Activated T-cell treated with anti-CD3 and anti-CD28 coated beads for 4 hours (primary cell): ENCODE data around the gene FOXP2.
"Not testable (repeated sequence)": the region's sequence is repeated elsewhere in the genome, so short reads cannot be mapped to it uniquely, and the experiment has no call there.

Source experiments
- DNase-seq: peaks from one replicate; pipeline ENCODE4 v3.0.0-alpha.2; 2020

Gene FOXP2

DNA sequence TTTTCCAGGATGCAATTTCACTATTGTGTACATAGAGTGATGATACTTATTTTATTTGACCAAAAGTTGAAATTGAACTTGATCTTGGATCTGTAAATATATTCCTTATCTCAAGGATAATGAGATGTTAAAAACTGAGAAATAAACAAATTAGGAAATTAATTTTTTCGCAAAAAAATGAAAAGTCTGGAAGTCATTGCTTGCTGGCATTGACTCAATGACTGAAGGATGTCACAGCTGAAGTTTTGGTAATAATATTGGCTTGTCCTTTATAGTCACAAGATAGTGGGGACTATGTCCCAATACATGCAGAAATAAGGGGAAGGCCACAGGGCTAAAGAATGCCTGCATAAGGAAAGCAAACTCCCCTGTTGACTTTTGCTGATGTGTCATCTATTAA is 92.8 kb downstream of the FOXP2 start:
- no peak for DNase-seq

DNA sequence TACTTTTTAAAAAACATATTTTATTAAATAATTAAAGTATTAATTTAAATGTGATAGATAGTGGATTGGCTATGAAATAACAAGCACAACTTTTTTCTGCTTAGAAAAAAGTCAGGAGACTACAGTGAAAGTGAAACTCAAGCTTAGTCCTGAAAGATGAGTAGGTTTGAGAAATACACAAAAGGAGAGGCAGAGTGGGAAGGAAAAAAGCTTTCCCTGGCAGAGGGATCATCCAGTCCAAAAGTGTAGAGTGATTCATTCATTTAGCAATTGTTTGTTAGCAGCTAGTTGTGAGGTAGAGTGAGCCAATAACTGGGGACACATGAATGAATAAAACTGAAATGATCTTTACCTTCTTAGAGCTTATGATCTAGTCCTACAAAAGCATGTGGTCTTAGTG is 93.5 kb downstream of the FOXP2 start:
- DNase-seq = no peak

DNA sequence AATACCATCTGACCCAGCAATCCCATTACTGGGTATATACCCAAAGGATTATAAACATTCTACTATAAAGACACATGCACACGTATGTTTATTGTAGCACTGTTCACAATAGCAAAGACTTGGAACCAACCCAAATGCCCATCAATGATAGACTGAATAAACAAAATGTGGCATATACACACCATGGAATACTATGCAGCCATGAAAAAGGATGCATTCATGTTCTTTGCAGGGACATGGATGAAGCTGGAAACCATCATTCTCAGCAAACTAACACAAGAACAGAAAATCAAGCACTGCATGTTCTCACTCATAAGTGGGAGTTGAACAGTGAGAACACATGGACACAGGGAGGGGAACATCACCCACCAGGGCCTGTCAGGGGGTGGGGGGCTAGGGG is 96.2 kb downstream of the FOXP2 start:
- DNase-seq = not testable (repeated sequence)

DNA sequence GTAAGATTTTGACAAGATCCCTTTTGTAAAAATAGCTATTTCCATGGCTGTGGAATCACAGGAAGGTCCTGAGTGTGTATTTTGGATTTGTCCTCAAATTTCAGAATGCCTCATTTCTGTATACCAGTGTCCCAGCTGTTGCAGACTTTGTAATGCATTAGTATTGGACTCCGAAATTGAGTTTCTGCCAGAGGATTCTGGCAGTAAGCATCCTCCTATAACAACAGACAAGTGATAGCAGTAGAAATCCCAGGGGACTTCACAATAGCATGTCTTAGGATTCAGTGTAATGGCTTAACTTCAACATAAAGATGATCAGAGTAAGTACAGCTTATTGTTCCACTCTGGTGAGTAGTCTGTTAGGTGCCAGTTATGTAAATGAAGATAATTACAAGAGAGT is 104.6 kb downstream of the FOXP2 start:
- no peak for DNase-seq

DNA sequence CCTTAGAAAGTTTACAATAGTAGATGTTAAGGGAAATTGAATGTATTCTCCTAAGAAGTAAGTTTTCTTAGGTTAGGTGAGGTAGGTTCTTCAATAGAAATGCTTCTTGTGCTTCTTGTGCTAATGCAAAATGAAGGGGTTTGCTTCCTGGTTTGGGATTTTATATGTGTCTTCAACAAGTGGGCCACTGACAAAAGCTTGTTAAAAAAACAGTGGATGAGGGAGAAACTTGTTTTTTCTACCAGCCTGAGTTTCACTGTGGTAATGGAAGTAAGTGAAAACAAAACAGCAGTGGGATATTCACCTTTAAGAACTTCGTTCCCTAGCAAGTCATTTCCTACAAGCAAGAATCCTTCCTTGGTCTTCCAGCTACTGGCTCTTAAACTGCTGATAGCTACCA is 107.5 kb downstream of the FOXP2 start:
- no peak for DNase-seq

DNA sequence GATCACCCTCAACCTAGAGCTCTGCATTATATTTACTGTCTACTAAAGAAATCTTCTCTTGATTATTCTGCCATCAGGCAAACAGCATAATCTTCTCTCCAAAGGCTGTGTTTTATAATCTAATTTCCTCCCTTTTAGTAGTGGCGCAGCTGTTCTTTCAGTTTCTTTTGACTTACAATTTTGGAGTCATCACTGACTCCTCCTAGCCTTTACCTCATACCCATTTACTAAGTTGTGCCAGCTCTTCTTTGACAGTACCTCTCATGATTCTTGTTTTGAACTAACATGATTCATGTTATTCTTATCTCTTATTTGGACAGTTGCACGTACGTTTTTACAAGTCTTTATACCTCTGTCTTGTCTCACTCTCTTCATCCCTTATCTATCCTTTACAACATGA is 113.0 kb downstream of the FOXP2 start:
- DNase-seq = no peak

DNA sequence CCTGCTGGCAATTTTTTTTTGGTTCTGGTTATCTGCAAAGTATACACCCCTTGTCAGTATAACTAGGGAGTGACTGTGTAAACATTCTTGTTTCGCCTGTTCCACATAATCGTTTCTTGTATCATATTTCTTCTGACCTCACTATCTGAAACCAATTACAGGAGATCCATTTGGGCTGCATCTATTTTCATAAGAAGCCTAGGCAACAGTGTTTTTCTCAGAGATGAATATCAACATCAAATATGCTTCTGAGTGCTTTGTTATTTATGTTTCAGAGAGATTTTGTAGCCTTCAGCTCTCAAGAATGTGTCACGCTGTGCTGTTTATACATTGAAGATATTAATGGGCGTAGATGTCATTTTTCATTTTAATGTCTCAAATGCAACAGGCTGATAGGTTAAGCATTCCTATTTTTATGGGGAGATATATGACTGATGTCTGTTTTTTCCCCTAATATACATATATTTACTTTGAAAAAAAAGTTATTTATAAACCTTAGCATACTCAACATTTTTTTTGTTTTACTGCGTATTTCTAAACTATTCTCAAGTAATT is 115.5 kb downstream of the FOXP2 start:
- no peak for DNase-seq

DNA sequence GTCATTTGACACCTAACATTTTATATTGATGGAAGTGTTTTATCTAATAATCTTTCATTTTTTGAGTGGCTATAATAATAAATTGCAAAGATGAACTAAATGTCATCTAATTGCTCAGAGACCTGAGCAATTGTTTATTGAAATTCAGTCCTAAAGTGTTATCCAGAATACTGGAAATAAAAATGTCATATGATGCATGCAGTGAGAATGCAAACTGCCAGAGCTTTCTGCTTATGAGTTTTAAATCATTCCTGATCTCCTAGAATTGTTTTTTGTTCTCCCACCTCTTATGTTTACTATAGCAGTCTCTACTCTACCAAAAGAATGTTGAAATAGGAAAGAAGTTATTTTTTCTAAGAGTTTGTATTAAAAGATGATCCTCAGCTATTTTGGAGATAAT is 116.7 kb downstream of the FOXP2 start:
- DNase-seq = no peak

DNA sequence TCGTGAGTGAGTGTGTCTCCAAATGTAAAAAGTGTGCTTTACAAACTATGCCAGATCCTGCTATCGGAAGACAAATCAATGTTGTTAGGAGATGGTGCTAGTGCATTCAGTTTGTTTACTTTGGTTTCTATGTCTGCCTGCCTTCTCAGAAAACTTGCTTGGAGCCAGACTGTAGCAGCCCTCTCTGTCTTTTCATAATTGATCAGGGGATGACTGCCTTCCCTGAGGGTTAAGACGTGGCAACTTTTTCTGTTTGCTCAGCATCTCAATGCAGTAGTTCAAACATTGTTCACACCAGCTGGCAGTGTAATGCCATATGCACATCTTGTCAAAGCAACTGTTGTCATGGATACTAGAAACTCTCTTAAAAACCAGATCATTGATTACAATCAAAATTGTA is 118.5 kb downstream of the FOXP2 start:
- no peak for DNase-seq

DNA sequence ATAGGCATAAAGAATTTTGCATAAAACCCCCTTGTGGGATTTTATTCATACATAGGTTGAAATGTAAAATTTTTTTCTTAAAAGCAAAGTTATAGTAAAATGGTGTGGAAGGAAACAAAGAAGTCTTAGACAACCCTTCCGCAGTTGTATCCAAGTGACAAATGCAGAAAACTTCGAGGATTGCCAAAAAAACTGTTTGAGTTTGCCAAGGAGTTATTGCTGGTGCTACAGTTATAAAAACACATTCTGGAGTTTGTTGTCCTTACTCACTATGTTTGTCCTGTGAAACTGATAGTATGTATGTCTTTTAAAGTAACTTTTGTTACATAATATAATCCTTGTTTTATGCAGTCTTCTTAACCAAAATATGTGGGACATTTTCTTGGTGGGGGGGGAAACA is 120.3 kb downstream of the FOXP2 start:
- no peak for DNase-seq

DNA sequence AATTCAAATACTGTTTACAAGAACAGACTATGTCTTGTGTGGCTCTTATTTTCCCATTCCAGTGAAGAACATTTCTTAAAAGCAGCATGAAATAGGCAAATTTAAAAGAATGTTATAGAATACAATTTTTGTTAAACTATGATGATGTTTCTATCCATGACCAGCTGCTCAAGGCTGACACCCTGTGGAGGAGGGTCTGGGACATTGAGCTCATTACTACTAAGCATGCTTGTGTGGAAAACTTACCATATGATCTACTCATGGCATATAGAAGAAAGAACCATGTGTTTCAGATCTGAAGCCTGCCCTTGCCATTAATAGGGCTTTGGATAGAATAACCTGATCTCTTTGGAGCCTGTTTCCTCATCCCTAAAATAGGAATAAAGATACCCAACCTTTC is 125.0 kb downstream of the FOXP2 start:
- no peak for DNase-seq

DNA sequence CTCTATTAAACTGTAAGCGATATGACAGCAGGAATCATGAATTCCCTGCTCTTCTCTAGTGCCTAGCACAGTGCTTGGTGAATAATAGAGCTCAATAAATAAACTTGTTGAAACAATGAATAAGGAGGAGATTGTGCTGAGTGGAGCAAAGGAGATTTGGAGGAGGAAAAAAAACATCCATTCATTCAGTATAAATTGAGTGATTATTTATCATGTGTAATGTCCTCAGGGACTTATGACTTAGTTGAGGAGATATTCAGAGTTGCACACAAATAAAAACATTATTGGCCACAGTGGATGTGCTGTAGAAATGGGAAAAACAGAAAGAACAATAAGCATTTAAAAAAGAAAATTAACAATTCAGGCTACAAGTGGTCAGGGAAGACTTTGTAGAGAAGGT is 125.7 kb downstream of the FOXP2 start:
- DNase-seq = no peak

DNA sequence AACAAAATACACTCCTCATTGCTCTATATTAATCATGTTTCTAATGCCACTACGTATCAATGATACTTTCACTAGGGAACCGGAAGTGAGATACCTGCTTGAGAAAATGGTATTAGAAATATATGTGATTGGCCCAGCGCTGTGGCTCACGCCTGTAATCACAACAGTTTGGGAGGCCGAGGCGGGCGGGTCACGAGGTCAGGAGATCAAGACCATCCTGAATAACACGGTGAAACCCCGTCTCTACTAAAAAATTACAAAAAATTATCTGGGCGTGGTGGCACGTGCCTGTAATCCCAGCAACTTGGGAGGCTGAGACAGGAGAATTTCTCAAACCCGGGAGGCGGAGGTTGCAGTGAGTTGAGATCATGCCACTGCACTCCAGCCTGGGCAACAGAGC is 132.7 kb downstream of the FOXP2 start:
- DNase-seq = not testable (repeated sequence)

DNA sequence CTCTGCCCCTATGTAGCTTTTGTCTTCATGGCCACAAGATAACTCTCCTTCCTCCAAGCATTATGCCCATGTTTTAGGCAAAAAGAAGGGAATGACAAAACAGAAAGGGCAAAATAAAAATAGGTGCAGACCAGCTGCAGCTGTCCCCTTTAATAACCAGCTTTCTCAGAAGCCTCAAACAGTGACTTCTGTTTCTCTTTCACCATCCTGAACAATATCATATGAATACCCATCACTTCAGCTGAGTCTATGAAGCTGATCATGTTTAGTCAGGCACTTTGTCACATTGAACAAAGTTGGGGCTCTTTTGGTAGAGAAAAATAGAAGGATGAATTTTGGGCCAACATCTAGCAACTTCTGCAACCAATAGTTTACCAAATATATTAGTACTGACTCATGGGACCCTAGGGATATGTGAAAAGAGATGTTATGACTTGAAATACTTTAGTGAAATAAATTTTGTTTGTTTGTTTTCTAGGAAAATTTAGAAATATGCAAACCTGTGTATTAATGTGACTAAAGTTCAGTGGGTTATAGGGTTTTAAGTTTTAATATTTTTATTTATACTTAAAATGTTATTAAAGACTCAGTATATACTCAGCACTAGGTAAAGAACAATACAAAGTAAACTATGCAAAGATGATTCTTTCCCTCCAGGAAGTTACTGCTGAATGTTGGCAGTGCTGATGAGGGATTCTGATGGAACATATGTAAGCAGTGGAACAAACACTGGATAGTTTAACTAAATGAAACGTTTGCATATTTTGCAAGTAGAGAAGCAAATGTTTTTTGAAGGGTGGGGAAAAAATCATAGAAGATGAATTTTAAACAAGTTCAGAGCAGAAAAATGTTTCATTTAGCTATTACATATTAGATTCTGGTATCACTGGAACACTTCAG is 133.7 kb downstream of the FOXP2 start:
- DNase-seq = no peak

DNA sequence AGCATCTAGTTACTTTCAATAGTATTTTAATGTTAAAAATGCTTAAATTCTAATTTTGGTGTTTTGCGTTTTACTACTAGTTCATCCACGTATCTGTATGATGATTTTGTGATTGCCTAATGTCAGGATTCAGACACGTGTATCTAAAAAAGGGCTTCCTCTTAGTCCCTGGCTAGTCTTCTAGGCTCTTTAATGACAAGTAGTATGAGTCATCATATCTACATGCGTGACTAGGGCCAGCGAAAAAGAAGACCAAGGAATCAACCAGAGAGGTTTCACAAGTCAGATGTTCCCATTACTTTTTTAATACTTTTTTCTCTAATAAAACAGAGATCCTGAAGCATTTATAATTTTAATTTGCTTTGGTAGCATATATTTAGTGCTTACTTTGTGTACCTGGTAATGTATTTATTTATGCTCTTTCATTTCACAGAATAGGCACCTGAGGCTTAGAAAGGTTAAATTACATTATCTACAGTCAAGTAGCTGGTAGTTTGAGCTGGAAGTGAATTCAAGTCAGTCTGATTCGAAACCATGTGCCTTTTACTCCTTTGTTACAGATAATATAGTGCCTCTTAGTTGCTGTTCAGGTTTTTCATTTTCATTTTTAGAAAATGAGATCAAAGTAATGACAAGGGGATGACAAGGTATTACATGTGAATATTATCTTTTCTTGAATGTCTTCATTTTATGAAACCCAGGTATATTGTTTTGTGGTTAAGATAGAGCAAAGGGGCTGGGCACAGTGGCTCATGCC is 140.3 kb downstream of the FOXP2 start:
- no peak for DNase-seq

DNA sequence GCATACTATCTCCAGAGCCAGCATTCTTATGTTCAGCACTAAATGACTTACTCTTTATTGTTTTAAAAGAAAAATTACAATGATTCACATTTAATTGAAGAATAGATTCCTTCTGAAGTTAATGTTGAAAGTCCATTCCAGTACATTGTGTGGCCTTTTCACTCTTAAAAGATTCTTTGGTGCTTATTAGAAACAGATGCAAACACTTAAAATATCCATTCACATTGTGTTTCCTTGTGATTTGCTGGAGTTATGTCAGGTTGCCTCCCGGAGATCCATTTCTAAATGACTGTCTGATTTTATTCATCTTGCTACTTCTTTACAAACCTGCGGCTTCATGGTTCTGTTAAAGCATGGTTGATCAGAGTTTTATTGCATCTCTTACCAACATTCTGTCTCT is 152.8 kb downstream of the FOXP2 start:
- no peak for DNase-seq

DNA sequence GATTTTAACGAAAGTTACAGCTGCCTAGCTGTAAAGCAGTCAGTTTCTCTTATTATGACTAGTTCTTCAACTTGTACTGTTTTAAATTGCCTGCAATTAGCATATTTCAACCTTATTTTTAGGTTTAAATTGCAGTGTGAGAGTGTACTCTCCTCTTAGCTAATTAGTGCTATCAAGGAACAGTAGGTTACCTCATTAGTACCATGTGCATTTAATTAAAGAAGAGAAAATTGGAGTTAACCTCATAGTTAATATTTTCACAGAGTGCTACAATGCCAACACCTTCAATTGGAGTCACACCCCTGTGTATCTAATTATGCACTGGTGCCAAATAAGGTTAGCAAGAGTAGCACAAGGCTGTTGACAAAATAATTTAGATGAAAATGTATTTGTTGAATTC is 154.6 kb downstream of the FOXP2 start:
- no peak for DNase-seq

DNA sequence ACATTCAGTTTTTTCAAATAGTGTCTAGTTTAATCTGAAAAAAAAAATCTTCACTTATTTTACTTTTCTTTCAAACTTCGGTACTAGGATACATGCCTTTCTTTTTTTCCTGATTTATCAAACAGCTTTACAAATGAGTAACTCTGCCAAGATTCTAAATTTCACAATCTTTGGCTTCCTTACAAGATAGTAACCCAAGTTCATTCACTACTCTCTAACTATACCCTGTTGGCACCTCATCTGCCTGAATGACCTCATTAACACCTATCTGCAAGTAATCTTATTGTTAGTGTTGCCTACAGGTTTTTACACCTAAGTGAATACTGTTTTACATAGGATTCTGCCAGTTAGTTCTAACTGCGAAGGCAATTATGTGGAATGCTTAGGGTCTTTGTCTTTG is 159.8 kb downstream of the FOXP2 start:
- no peak for DNase-seq

DNA sequence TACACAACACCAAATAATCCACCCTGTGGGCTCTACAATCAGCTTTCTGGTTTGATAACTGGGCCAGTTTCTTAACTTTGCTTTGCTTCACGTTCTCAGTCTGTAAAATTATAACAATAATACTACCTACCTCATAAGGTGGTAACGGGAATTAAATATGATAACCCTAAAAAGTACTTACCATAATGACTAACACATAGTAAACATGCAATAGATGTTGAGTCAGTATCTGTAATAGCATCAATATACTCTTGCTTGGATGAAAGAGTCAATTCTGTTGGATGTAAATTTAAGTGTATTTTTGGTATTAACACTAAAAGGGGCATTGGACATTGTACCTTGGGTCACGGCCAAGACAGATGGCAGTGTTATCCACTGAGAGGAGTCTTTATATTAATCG is 160.5 kb downstream of the FOXP2 start:
- no peak for DNase-seq

DNA sequence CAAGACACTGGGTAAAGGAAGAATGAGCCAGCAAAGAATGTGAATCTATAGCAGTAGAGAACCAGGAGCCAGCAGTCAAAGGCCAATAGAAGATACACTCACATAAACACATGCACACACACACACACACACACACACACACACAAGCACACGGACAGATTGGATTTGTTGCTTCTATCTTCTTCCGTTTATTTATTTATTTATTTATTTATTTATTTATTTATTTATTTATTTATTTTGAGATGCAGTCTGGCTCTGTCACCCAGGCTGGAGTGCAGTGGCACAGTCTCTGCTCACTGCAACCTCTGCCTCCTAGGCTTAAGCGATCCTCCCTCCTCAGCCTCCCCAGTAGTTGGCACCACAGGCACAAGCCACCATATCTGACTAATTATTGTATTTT is 166.3 kb downstream of the FOXP2 start:
- not testable (repeated sequence) for DNase-seq

DNA sequence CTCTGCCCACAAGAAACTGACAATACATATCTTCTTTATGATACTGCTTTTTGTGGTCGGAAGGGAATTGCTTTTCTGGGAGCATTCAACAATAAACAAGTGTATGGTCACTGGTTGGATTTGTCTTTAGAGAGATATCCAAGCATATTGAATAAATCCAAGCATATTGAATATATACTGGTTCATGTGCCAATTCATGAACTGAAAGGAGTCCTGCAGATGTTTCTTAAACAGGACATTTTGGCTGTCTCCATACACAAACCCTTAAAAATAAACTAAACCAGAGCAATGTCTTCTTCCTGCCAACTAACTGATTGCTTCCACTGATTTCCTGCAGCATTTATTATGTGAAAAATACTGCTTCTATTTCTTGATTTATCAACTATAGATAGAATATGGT is 173.9 kb downstream of the FOXP2 start:
- DNase-seq = no peak

DNA sequence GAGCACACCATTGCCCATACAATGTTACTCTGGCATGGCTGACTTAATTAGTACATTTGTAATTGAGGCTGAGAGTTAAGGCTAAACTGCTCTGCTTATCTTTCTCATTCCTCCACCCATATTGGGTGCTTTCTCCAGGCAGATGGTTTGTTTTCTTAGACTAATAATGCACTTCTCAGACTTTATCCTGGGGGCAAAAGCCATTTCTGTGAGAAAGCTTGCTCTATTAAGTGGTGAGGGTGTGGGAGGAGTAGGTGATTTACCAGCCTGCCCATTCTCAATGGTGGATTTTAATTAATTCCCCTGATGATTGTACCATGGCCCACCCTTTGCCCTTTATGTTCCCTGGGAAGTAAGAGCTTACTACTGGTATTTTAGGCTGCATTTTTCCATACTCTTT is 174.8 kb downstream of the FOXP2 start:
- no peak for DNase-seq

DNA sequence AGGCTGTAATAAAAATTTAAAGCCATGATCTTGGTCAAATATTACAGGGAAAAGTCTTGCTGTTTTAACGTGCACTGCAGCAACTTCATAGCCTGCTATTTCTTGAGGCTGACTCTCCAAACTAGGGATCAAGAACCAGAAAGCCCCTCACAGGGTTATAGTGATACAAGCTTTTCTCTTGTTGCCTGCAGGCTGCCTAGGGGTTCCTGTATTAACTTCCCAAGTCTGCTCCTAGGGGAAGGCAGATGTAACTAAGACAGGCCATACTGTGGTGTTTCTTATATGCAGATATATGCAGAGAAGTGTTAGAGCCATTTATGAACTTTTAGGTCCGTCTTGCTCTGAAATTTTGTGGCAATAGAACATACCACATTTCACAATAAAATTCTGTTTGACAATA is 175.7 kb downstream of the FOXP2 start:
- no peak for DNase-seq

DNA sequence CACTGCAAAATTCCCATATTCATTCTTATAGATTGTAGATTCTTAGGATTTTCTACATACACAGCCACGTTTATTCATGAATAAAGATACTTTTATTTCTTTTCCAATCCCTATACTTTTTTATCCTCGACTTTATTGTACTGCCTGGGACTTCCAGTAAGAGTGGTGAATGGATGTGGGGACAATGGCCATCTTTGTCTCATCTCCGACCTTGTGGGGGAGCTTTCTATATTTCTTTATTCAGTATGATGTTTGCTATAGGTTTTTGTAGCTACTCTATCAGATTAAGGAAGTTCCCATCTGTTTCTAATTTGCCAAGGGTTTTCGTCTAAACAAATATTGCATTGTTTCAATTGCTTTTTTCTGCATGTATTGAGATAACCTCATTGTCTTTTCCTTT is 184.3 kb downstream of the FOXP2 start:
- no peak for DNase-seq
